GM12878 (cell line): ENCODE measurements around the gene TRIM40. TPM values are rescaled to one million over a fixed set of nuclear protein-coding genes. Genes with fewer than 3 reads are reported as not detected.
A peak's percentile ranks its signal among the peaks of the same experiment; 100 is the strongest.

Experiments used
- ATAC-seq: fragments of 200-7000 bp; cut with Tn5 transposase; 3 replicates; pipeline ENCODE4 v1.9.1; 2020; ENCODE audit warnings: mild to moderate bottlenecking, moderate library complexity
- BruUV-seq: library from RNA; stranded (reverse); fragments of 400-500 nt; replicated peaks from 2 replicates; lab custom pipeline; 2021; lab: Mats Ljungman, UMichigan
- CTCF ChIA-PET: fragments of 300-600 bp; sonication (Branson Sonifier 250); formaldehyde crosslinking; extraction: SDS; loops from one replicate; lab custom pipeline; 2021; ENCODE audit warnings: inconsistent platforms; lab: Yijun Ruan, JAX
- POLR2A ChIA-PET: fragments of 350-600 bp; formaldehyde crosslinking; extraction: SDS; loops from one replicate; lab custom pipeline; 2021; ENCODE audit warnings: inconsistent platforms; lab: Charles Lee
- RAD21 ChIA-PET: fragments of 300-600 bp; sonication (Branson Sonifier 250); formaldehyde crosslinking; loops from one replicate; lab custom pipeline; 2023; ENCODE audit warnings: antibody characterized with exemption; ENCODE audit not compliant: unreplicated experiment; lab: Charles Lee
- SMC1A ChIA-PET: fragments of 300-600 bp; sonication (Branson Sonifier 250); formaldehyde crosslinking; loops from one replicate; lab custom pipeline; 2023; ENCODE audit not compliant: unreplicated experiment, uncharacterized antibody; lab: Charles Lee
- DNase-seq: peaks from one replicate; pipeline ENCODE4 v3.0.0-alpha.2; 2011; ENCODE audit warnings: low read depth, low spot score
- FAIRE-seq: peaks from 3 replicates; lab custom pipeline; 2011; peaks lifted over from hg19 to GRCh38; lab: Jason Lieb, UNC
- H2AFZ ChIP-seq: 2 replicates; pipeline ENCODE4 v1.6.0; 2011; ENCODE audit warnings: low read depth, low read length, control low read depth; ENCODE audit not compliant: control insufficient read depth
- H3K27ac ChIP-seq: 2 replicates; pipeline ENCODE4 v1.5.1; 2011; ENCODE audit warnings: control low read depth; ENCODE audit not compliant: control insufficient read depth, insufficient read depth
- H3K27me3 ChIP-seq, 2 experiments: replicated peaks in 1 of 2; 2 replicates each; pipeline versions ENCODE4 v1.6.0 to v1.6.1; 2011; ENCODE audit warnings: low read length in 1 of 2; ENCODE audit not compliant: control insufficient read depth in 2 of 2, insufficient read depth in 2 of 2
- H3K36me3 ChIP-seq, 2 experiments: 2 replicates each; pipeline ENCODE4 v1.5.1; 2011; ENCODE audit warnings: low read length in 1 of 2; ENCODE audit not compliant: control insufficient read depth in 2 of 2, insufficient read depth in 2 of 2
- H3K4me1 ChIP-seq: 2 replicates; pipeline ENCODE4 v1.6.1; 2011; ENCODE audit warnings: mild to moderate bottlenecking, low read length, moderate library complexity, mixed read lengths; ENCODE audit not compliant: control insufficient read depth, insufficient read depth
- H3K4me2 ChIP-seq: 2 replicates; pipeline ENCODE4 v1.6.0; 2011; ENCODE audit warnings: control low read depth; ENCODE audit not compliant: control insufficient read depth, insufficient read depth
- H3K4me3 ChIP-seq: fragments of 200-600 bp; sonication (generic); 2 replicates; pipeline ENCODE4 v1.5.1; 2016
- H3K79me2 ChIP-seq: 2 replicates; pipeline ENCODE4 v1.6.0; 2011; ENCODE audit warnings: low read length; ENCODE audit not compliant: control insufficient read depth, insufficient read depth
- H3K9ac ChIP-seq: 2 replicates; pipeline ENCODE4 v1.8.0; 2011; ENCODE audit warnings: low read length, control low read depth, mixed read lengths; ENCODE audit not compliant: control insufficient read depth, insufficient read depth
- H3K9me3 ChIP-seq: replicated peaks from 3 replicates; pipeline ENCODE4 v1.5.1; 2011; ENCODE audit warnings: mild to moderate bottlenecking, low read length; ENCODE audit not compliant: control insufficient read depth, insufficient read depth
- H4K20me1 ChIP-seq: 2 replicates; pipeline ENCODE4 v1.6.0; 2011; ENCODE audit not compliant: control insufficient read depth, insufficient read depth
- BCL11A ChIP-seq: IDR thresholded peaks from 2 replicates; pipeline ENCODE4 v1.6.1; 2011; ENCODE audit warnings: low read depth, low read length
- NFIC ChIP-seq: IDR thresholded peaks from 2 replicates; pipeline ENCODE4 v1.6.1; 2012; ENCODE audit warnings: low read depth, mild to moderate bottlenecking, inconsistent platforms, low read length, moderate library complexity
- POLR2AphosphoS5 ChIP-seq: IDR thresholded peaks from 2 replicates; pipeline ENCODE4 v1.6.1; 2011; ENCODE audit warnings: mild to moderate bottlenecking, low read length, inconsistent platforms
- SUPT20H ChIP-seq: IDR thresholded peaks from 2 replicates; pipeline ENCODE4 v1.6.1; 2011; ENCODE audit warnings: low read depth, mild to moderate bottlenecking, low read length, moderate library complexity, borderline replicate concordance; ENCODE audit not compliant: control insufficient read depth
- WGBS: methylation state at CpG from one replicate; pipeline ENCODE4 v1.1.6; 2016; ENCODE audit warnings: low lambda C conversion rate; ENCODE audit not compliant: insufficient replicate concordance, insufficient coverage; ENCODE audit errors: missing lambda C conversion rate; 5-methylcytosine and 5-hydroxymethylcytosine counted together
- in situ Hi-C: fragments of 300-500 bp; cut with MboI; formaldehyde crosslinking; loops from 9 replicates; pipeline ENCODE4 v1.14.3; 2018; ENCODE audit warnings: mixed read lengths
- intact Hi-C: fragments of 100-400 bp; cut with micrococcal nuclease; formaldehyde crosslinking; loops from one replicate; pipeline ENCODE4 v1.14.2; 2022; ENCODE audit not compliant: unreplicated experiment
- polyA plus RNA-seq, 11 experiments: library from polyadenylated mRNA; depleted of rRNA in 4 of 11; unstranded in 6 of 11; stranded (reverse) in 5 of 11; fragments of >200 nt; fragmentation: Nextera tagmentation in 4 of 11; fragmentation: Illumina TruSeq in 1 of 11; extraction: Ambion mirVana in 4 of 11; extraction: Trizol in 1 of 11; gene quantifications; 1 replicate in 1 of 11; 2 replicates in 10 of 11; pipeline versions ENCODE4 v1.2.1 to v1.2.3, GENCODE V29; 2011 to 2016; ENCODE audit warnings: inconsistent platforms in 2 of 11, missing spikeins in 2 of 11, low read depth in 1 of 11
- total RNA-seq, 4 experiments: library from RNA; depleted of rRNA in 3 of 4; stranded (reverse); fragments of >200 nt in 3 of 4; fragmentation: Illumina TruSeq in 1 of 4; extraction: Trizol in 1 of 4; gene quantifications; 2 replicates each; pipeline versions ENCODE4 v1.2.1 to v1.2.3, GENCODE V29; 2013 to 2021

Gene TRIM40
- total and polyA plus RNA-seq, 10 of the 15 experiments (the other 5 are each of a cell fraction or from before 2014, with no cell fraction given), result not detected

GRCh38 chr6:30192076-30192475 is 56.1 kb downstream of the TRIM40 start:
- Histone ChIP-seq H3K4me1 (no peaks in the 10 kb centered on the region), H3K4me2 (no peak overlapping the region), H3K4me3 (no peak overlapping the region), H4K20me1 (no peaks in the 10 kb centered on the region; the same call in 1 of the 2 replicates), H3K79me2 (no peaks in the 10 kb centered on the region), H3K9ac (no peak overlapping the region), H3K9me3 (no peaks in the 10 kb centered on the region), H3K27me3 (no peaks in the 10 kb centered on the region), H2AFZ (no peak overlapping the region), H3K27ac (no peak overlapping the region), H3K36me3 (peaks cover 24 to 39% of the 10 kb centered on the region in 2 experiments)
- BruUV-seq, result no TSS peak
- ChIA-PET SMC1A (no interaction called here), POLR2A (no interaction called here), RAD21 (no interaction called here), CTCF (interaction anchor here (1.4 kb wide), 1 partner anchor 14 kb away, joined by 4 read pairs; no protein-coding TSS in a partner anchor)
- WGBS, result 78% methylated on average over 3 of the region's 7 CpGs
- in situ Hi-C loops, result no loop called here
- intact Hi-C loops, result no loop called here
- TF ChIP-seq POLR2AphosphoS5 (0 out of 2 replicates have a peak, but pooled peaks have one; percentile 30), SUPT20H (no peak)
- no peak for ATAC-seq
- FAIRE-seq, result no peak
- no peak for DNase-seq

DNA sequence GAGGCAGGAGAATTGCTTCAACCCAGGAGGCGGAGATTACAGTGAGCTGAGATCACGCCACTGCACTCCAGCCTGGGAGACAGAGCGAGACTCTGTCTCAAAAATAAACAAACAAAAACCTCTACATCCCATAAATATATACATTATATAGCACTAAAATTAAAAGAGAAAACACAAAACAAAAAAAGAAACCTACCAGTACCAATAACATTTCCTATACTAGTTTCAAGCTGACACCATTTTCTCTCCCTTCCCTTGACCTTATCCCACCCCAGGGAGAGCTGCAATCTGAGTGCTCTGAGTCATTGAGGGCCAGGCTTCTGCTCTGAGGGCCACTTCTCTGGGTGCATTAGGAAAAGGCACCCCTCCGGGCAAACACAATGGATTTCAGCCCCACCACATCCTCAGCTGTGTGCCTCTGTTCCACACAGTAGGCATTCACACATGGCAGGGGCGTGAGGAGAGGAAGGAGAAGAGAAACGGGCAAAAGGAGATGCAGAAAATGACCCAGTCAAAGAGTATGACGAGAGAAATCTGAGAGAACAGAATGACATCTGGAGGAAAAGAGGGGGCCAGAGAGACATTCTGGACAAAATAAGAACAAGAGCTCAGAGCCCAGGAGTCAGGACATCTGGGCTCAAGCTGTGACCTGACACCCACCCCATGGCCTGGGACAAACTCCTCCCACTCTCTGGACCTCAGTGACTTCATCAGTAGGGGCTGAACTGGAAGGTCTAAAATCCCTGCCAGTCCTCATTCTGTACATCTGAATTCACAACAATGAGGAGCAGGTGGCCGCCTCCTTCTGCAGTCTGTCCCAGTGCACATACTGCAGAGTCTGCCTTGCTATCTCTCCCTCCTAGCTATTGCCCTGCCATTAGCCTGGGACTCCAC is 59.1 kb downstream of the TRIM40 start:
- H3K27me3 ChIP-seq, result no peaks in the 10 kb centered on the region
- CTCF ChIA-PET, result interaction anchor here (1.2 kb wide), 1 partner anchor 71 kb away, joined by 4 read pairs; no protein-coding TSS in a partner anchor
- peaks cover under 1% of the 10 kb centered on the region for H3K79me2 ChIP-seq
- H2AFZ ChIP-seq, result no peak overlapping the region
- BruUV-seq, result no TSS peak
- POLR2A ChIA-PET, result interaction anchor here (0.9 kb wide), 1 partner anchor 18 kb away, joined by 5 read pairs; the partner anchor contains the start of gene TRIM26
- no peak overlapping the region for H3K27ac ChIP-seq
- H3K4me1 ChIP-seq, result no peaks in the 10 kb centered on the region
- DNase-seq (no peak), ATAC-seq (no peak; the same call in 1 of the 3 replicates), FAIRE-seq (no peak)
- H3K36me3 ChIP-seq, result peaks cover 35 to 47% of the 10 kb centered on the region in 2 experiments
- RAD21 ChIA-PET, result no interaction called here
- H3K9me3 ChIP-seq, result no peaks in the 10 kb centered on the region
- SMC1A ChIA-PET, result no interaction called here
- 97% methylated on average over 8 of the region's 8 CpGs for WGBS
- no peak overlapping the region for H3K9ac ChIP-seq
- intact Hi-C loops (no loop called here), in situ Hi-C loops (no loop called here)
- peak; percentile 47; the same call in 1 of the 2 replicates for TF ChIP-seq POLR2AphosphoS5
- no peak for TF ChIP-seq NFIC
- no peak for TF ChIP-seq BCL11A
- H3K4me3 ChIP-seq, result no peak overlapping the region
- H4K20me1 ChIP-seq, result peaks cover 9% of the 10 kb centered on the region; the same call in 1 of the 2 replicates
- no peak overlapping the region for H3K4me2 ChIP-seq
